Keratinocyte (primary cell): ENCODE results near the gene MGAM2.

Source experiments
- EZH2 ChIP-seq: IDR thresholded peaks from one replicate; pipeline ENCODE4 v1.6.1; 2012; ENCODE audit warnings: inconsistent platforms, mild to moderate bottlenecking, low read length, moderate library complexity
- TF ChIP-seq, protein P1 (sequence below), 3 experiments: IDR thresholded peaks in 1 of 3; conservative IDR thresholded peaks in 1 of 3; optimal IDR thresholded peaks in 1 of 3; 2 replicates in 2 of 3; 3 replicates in 1 of 3; pipeline versions ENCODE3 to v1.5.1; 2011; ENCODE audit warnings: low read length in 3 of 3, mild to moderate bottlenecking in 3 of 3, moderate library complexity in 2 of 3, control low read depth in 1 of 3, inconsistent platforms in 1 of 3; ENCODE audit not compliant: insufficient read depth in 2 of 3; ENCODE audit errors: extremely low read depth in 1 of 3

DNA sequence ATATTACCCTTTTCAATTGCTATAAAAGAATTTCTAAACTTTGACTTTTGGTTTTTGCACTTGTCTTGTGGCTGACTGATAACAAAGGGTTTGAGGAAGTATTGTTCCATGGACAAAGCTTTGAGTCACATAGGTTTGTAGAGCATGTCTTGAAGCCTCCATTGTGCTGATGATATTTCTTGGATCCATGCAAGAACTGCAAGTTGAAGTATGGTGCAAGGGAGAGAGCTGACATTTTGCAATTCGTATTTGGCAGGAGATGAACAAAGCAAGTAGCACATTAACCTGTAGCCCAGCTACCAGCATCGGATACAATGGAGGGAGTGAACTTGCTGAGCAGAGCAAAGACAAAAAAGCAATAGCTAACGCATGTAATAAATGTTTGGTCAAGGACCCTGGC lies 23.4 kb downstream of the MGAM2 start:
- TF ChIP-seq, protein P1, sequence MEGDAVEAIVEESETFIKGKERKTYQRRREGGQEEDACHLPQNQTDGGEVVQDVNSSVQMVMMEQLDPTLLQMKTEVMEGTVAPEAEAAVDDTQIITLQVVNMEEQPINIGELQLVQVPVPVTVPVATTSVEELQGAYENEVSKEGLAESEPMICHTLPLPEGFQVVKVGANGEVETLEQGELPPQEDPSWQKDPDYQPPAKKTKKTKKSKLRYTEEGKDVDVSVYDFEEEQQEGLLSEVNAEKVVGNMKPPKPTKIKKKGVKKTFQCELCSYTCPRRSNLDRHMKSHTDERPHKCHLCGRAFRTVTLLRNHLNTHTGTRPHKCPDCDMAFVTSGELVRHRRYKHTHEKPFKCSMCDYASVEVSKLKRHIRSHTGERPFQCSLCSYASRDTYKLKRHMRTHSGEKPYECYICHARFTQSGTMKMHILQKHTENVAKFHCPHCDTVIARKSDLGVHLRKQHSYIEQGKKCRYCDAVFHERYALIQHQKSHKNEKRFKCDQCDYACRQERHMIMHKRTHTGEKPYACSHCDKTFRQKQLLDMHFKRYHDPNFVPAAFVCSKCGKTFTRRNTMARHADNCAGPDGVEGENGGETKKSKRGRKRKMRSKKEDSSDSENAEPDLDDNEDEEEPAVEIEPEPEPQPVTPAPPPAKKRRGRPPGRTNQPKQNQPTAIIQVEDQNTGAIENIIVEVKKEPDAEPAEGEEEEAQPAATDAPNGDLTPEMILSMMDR (optimal IDR thresholded peaks at IDR 0.05 in 1 of 3, IDR thresholded peaks at IDR 0.05 in 1 of 3, conservative IDR thresholded peaks at IDR 0.05 in 1 of 3; ENCODE audit: extremely low read depth in 1 of 3, insufficient read depth in 2 of 3, low read length in 3 of 3) = no peak
- TF ChIP-seq EZH2 = no peak
